ENCODE data around the gene AP1B1.
"Not testable (repeated sequence)": the region's sequence is repeated elsewhere in the genome, so short reads cannot be mapped to it uniquely, and the experiment has no call there.

Gene AP1B1

DNA sequence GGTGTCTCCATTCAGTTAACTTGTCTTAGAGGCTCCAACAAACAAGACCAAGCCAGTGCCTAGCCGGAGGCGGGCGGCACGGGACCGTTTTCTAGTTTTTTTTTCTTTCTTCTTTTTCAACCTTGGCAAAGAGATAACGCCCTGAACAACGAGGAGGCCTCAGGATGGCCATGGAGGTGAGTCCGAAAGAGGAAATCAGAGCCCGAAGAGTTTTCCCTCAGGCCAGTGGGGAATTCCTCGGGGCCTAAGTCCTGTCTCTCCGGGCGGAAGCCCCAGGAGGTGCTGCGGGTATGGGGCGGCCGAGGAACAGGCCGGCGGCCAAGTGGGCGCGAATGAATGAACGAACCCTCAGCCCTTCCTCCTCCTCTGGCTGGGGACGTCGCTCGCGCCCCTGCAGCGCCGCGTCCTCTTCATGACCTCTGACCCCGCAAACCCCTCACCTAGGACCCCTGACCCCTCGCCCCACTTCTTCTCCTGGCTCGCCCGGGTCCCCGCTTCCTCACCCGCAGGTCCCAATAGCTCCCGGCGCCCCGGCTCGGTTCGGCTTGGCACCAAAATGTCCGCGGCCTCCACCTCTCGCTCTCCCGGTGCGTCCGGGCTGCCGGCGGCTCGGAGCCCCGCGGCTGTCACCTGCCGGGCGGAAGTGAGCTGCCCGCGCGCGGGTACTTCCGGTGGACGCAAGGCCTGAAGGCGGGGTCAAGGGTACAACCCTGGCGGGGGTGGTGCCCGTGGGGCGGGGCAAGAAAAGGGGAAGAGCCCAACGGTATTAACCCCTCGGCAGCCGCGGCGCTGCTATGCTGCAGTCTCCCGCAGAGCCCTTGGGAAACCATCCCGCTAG is at the start of gene AP1B1:
Gene AP1B1, minus strand, starts transcription at position 650 of the 838 bp plus-strand sequence. CDS start 21,327 bp downstream, outside the sequence.
- peak; percentile 27 for DNase-seq (ENCODE audit: low read depth, low spot score)

GRCh38 chr22:29435236-29436136 is 47.1 kb upstream of the AP1B1 start:
- no peak for DNase-seq (ENCODE audit: low read depth, low spot score)

GRCh38 chr22:29434288-29434687 is 45.9 kb upstream of the AP1B1 start:
- no peak for DNase-seq (ENCODE audit: low read depth, low spot score)

DNA sequence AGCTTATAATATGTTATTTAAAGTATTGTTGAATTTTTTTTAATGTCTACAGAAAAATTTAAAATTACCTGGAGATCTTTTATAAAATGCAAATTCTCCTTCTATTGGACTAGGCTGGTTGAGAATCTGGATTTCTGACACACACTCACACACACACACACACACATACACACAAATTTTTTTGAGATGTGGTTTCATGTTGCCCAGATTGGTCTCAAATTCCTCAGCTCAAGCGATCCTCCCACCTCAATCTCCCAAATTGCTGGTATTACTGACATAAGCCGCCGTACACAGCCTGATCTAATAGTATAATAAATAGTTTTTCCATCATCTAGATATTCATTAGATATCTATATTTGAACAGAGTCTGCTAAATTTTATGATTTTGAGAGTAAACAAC is 45.5 kb upstream of the AP1B1 start:
- DNase-seq (ENCODE audit: low read depth, low spot score) = no peak

- no peak for DNase-seq (ENCODE audit: low read depth, low spot score)
Measured at GRCh38 chr22:29431986-29432385, 43.6 kb upstream of the AP1B1 start.

DNA sequence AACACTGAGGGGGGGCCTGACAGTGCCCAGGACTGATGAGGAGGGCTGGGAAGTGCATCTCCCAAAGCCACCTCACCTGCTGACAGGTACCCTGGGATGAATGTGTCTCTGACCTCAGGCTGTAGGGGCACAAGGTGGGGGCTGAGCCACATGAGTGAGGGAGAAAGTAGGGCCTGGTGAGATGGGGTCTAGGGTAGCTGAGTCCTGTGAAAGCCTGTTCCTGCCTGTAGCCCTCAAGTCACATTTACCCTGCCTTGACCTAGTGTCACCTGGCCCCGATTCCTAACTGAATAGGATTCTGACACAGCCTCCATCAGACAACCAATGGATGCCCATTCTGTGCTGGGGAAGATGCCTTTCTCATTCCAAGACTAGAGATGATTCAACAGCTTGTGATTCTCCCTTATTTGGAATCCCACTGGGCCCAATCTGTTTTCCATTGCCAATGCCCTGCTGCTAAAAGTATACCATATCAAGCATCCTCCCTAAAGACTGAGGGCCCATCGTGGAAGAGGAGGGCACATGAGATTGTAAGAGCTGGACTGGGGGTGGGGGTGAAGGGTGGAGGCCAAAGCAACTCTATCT is 38.9 kb upstream of the AP1B1 start:
- DNase-seq (ENCODE audit: low read depth, low spot score) = no peak

DNA sequence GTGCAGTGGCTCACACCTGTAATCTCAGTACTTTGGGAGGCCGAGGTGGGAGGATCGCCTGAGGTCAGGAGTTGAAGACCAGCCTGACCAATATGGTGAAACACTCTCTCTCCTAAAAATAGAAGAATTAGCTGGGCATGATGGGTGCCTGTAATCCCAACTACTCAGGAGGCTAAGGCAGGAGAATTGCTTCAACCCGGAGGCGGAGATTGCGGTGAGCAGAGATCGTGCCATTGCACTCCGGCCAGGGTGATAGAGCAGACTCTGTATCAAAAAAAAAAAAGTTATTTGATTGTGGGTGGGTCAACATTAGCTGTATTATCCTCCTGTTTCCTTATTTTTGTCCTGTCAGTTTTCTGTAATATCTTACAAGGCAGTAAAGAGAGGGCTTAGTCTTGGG is 38.1 kb upstream of the AP1B1 start:
- no peak for DNase-seq (ENCODE audit: low read depth, low spot score)

- not testable (repeated sequence) for DNase-seq (ENCODE audit: low read depth, low spot score)
Measured at GRCh38 chr22:29418704-29419103, 30.3 kb upstream of the AP1B1 start.

DNA sequence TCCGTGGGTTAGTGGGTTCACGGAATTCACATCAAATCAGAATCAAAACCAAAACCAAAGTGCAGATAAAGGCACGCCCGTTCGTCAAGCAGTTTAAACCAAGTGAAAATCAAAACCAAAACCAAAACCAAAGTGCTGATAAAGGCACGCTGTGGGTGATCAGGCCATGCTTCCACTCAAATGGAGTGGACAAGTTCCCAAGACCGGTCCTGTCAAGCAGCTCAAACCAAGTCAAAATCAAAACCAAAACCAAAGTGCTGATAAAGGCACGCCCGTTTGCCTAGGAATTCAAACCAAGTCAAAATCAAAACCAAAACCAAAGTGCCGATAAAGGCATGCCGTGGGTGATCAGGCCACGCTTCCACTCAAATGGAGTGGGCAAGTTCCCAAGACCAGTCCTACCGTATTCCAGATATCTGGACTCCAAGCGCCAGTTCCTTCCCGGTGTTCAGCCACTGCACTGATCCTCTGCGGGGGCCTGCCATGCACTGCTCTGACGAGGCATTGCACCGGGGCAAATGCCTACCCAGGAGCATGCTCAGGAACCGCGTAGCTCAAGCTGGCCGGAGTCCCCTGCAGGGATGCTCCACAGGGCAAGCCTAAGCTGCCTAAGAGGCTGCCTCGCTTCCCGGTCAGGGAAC is 26.7 kb upstream of the AP1B1 start:
- not testable (repeated sequence) for DNase-seq (ENCODE audit: low read depth, low spot score)

DNA sequence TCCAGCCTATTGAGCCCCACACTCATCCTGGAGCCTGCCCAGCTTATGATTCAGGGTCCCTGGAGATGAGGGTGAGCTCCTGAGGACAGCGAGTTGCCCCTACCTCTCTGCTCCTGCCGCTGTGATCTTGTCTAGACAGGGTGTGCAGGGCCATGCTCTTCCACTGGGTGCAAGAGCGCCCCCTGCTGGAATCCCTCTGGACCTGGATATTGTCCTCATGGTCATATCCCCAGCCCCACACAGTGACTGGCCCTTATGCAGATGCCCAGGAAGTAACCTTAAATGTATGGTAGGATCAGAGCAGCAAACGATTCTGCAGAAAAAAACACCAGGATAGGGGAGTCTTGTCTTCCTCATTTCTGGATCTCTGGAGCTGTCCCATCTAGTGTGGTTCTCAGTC is 24.4 kb upstream of the AP1B1 start:
- not testable (repeated sequence) for DNase-seq (ENCODE audit: low read depth, low spot score)

- not testable (repeated sequence) for DNase-seq (ENCODE audit: low read depth, low spot score)
Measured at GRCh38 chr22:29411569-29412211, 23.3 kb upstream of the AP1B1 start.

DNA sequence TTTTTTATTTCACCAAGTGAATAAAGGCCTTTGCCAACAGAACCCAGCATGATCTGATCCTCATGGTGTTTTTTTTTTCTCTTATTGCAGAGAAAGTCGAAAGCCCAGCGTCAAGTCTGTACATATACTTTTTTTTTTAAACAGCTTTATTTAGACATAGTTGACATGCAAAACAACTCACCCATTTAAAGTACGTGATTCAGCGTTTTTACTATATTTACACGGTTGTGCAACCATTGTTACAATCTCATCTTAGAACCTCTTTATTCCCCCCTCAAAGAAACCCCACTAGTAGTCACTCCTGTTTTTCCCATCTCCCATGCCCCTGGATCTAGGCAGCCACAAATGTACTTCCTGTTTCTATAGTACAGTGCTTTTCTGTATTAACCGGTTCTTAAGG is 20.6 kb upstream of the AP1B1 start:
- no peak for DNase-seq (ENCODE audit: low read depth, low spot score)

DNA sequence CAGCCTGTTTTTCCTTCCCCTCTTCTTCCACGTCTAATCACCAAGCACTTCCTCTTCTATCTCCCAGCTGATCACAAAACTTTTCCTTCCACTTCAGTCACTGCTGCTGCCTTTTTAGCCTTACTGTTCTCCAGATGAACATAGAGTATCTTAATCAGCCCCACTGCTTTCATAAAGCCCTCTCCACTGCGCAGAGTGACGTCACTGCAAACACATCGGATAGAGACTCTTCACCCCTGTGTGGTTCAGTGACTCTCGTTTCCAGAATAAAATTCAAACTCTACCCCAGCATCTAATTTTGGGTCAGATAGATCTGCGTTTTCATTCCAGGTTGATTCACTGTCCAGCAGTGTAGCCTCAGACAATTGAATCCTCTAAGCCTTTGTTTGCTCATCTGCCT is 13.2 kb upstream of the AP1B1 start:
- not testable (repeated sequence) for DNase-seq (ENCODE audit: low read depth, low spot score)

GRCh38 chr22:29400576-29400975 is 12.2 kb upstream of the AP1B1 start:
- no peak for DNase-seq (ENCODE audit: low read depth, low spot score)

- DNase-seq (ENCODE audit: low read depth, low spot score) = no peak
Measured at GRCh38 chr22:29397791-29398190, 9.4 kb upstream of the AP1B1 start.

GRCh38 chr22:29396126-29396525 is 7.8 kb upstream of the AP1B1 start:
- DNase-seq (ENCODE audit: low read depth, low spot score) = no peak

DNA sequence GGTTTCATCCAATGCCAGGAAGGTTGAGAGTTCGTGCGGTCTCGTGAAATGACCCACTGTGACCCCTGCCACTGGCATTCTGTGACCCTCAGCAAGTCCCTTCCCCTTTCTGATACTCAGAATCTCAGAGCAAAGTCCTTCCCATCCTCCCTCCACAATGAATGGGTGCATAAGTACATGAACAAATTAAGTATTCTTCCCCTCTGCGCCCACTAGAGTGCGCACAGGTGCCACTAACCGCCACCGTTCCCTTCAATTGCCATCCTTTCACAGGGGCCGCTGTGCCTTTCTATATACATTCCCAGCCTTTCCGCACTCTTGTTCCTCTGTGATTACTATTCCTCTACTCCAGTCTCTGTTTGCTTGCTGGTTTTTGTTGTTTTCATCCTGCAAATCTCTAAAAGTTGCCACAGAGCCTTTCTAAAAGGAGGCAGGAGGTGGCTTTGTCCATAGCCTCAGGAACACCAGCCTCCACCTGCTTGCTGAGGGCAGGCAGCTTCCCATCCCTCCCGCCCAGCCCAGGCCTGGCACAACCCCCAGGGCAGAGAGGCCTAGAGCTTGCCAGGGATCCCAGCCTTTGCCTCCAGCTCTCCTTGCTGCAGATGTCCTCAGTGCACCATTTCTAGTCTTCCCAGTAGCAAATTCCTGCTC is 6.7 kb upstream of the AP1B1 start:
- DNase-seq (ENCODE audit: low read depth, low spot score) = no peak

DNA sequence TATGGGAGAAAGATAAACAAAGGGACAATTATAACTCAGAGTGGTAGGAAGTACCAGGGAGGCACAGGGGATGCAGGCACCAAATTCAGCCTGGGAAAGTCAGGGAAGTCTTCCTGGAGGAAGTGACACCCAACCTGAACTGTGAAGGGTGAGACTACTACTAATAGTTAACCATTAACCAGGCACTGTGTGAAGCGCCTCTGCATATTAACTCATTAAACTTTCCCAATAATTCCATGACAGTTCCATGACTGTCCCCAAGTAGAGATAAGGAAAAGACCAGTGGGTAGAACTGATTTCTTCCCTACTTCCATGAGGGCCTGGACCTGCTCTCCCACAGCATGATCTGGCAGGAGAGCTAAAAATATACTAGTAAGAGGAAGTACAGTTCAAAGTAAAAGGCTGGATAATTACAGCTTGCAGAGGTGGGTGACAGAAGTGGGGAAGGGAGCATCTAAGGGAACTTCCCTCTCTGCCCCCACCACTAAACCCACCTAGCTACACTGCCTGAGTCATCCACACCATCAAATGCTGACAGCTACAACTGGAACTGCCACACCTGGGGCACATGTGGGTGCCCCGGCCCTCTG is 4.7 kb upstream of the AP1B1 start:
- DNase-seq (ENCODE audit: low read depth, low spot score) = no peak

GRCh38 chr22:29391546-29391945 is 3.2 kb upstream of the AP1B1 start:
- no peak for DNase-seq (ENCODE audit: low read depth, low spot score)

DNA sequence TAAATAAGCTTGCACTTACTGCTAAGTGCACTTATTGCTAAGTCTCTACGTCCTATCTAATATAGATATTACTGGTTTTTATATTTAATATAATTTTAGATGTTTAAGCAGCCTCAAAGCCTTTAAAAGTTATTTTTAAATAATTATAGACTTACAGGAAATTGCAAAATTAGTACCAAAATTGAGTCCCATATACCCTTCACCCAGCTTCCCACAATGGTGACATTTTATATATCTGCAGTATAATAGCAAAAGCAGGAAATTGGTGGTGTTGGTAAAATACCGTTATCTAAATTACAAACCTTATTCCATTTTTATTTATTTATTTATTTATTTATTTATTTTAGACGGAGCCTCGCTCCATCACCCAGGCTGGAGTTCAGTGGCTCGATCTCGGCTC is 1.9 kb upstream of the AP1B1 start:
- no peak for DNase-seq (ENCODE audit: low read depth, low spot score)

All from brain pericyte (primary cell).